K562 (cell line): ENCODE measurements around the gene MYO1B. TPM values are rescaled to one million over a fixed set of nuclear protein-coding genes. Genes with fewer than 3 reads are reported as not detected.

ENCODE experiments used
- ATAC-seq: fragments of 200-7000 bp; cut with Tn5 transposase; 3 replicates; pipeline ENCODE4 v1.9.1; 2020; ENCODE audit warnings: moderate library complexity
- BruUV-seq: library from RNA; stranded (reverse); fragments of 400-500 nt; replicated peaks from 2 replicates; lab custom pipeline; 2021; lab: Mats Ljungman, UMichigan
- CTCF ChIA-PET: fragments of 300-600 bp; formaldehyde crosslinking; extraction: SDS; loops from one replicate; lab custom pipeline; 2021; ENCODE audit warnings: low intra/inter-chr PET ratio; lab: Yijun Ruan, JAX
- POLR2A ChIA-PET: fragments of 300-600, 350-650 bp; sonication (Branson Sonifier 250); formaldehyde crosslinking; extraction: SDS; loops from one replicate; lab custom pipeline; 2021; ENCODE audit warnings: antibody characterized with exemption, inconsistent platforms; lab: Yijun Ruan, JAX
- DNase-seq, 4 experiments: peaks; one replicate each; pipeline versions ENCODE4 v3.0.0 to v3.0.0-alpha.2; 2011 to 2018; ENCODE audit warnings: low spot score in 3 of 4, mixed read lengths in 3 of 4; ENCODE audit errors: extremely low read depth in 1 of 4
- FAIRE-seq: peaks from 2 replicates; lab custom pipeline; 2011; peaks lifted over from hg19 to GRCh38; lab: Jason Lieb, UNC
- H2AFZ ChIP-seq: 2 replicates; pipeline ENCODE4 v1.6.0; 2011; ENCODE audit warnings: low read depth, low read length, control low read depth, inconsistent platforms
- H3K27ac ChIP-seq: fragments of 200-600 bp; 3 replicates; pipeline ENCODE4 v1.8.0; 2011; ENCODE audit warnings: low read depth, mild to moderate bottlenecking, control low read depth, inconsistent platforms, low read length, moderate library complexity, mixed read lengths; ENCODE audit errors: extremely low read depth
- H3K27me3 ChIP-seq, 2 experiments: fragments of 300-600 bp in 1 of 2; 2 replicates in 1 of 2; 3 replicates in 1 of 2; pipeline versions ENCODE4 v1.6.0 to v1.8.0; 2011; ENCODE audit warnings: inconsistent platforms in 2 of 2, low read length in 2 of 2, mild to moderate bottlenecking in 1 of 2, mixed read lengths in 1 of 2, moderate library complexity in 1 of 2; ENCODE audit not compliant: control insufficient read depth in 2 of 2, insufficient read depth in 2 of 2
- H3K36me3 ChIP-seq: fragments of 300-600 bp; 3 replicates; pipeline ENCODE4 v1.8.0; 2011; ENCODE audit warnings: mild to moderate bottlenecking, low read length, inconsistent platforms; ENCODE audit not compliant: control insufficient read depth, insufficient read depth
- H3K4me1 ChIP-seq, 2 experiments: fragments of 200-600 bp in 1 of 2; replicated peaks in 1 of 2; 2 replicates in 1 of 2; 3 replicates in 1 of 2; pipeline versions ENCODE4 v1.5.1 to v1.8.0; 2011; ENCODE audit warnings: inconsistent platforms in 2 of 2, low read length in 2 of 2, mild to moderate bottlenecking in 1 of 2, mixed read lengths in 1 of 2, moderate library complexity in 1 of 2; ENCODE audit not compliant: control insufficient read depth in 2 of 2, insufficient read depth in 2 of 2
- H3K4me2 ChIP-seq: 2 replicates; pipeline ENCODE4 v1.6.1; 2011; ENCODE audit warnings: low read length, control low read depth, inconsistent platforms, mixed read lengths; ENCODE audit not compliant: insufficient read depth
- H3K4me3 ChIP-seq: fragments of 200-600 bp; sonication (generic), shearing (Covaris generic); 2 replicates; pipeline ENCODE4 v1.5.1; 2016; ENCODE audit warnings: control low read depth, inconsistent platforms
- H3K79me2 ChIP-seq: fragments of 200-600 bp; 3 replicates; pipeline ENCODE4 v1.8.0; 2011; ENCODE audit warnings: low read length, inconsistent platforms; ENCODE audit not compliant: control insufficient read depth, insufficient read depth
- H3K9ac ChIP-seq, 2 experiments: 2 replicates each; pipeline versions ENCODE4 v1.6.0 to v1.6.1; 2011; ENCODE audit warnings: low read depth in 2 of 2, low read length in 2 of 2, control low read depth in 1 of 2, inconsistent platforms in 1 of 2, mild to moderate bottlenecking in 1 of 2, mixed read lengths in 1 of 2; ENCODE audit not compliant: insufficient read depth in 1 of 2
- H3K9me1 ChIP-seq: one replicate; pipeline ENCODE4 v1.6.0; 2011; ENCODE audit warnings: inconsistent platforms, mild to moderate bottlenecking, low read length, moderate library complexity; ENCODE audit not compliant: control insufficient read depth, insufficient read depth
- H3K9me3 ChIP-seq: replicated peaks from 2 replicates; pipeline ENCODE4 v1.5.1; 2011; ENCODE audit warnings: low read depth, low read length, inconsistent platforms; ENCODE audit not compliant: control insufficient read depth, insufficient read depth
- H4K20me1 ChIP-seq: replicated peaks from 2 replicates; pipeline ENCODE4 v1.6.1; 2011; ENCODE audit warnings: low read length, inconsistent platforms, mixed read lengths; ENCODE audit not compliant: control insufficient read depth, insufficient read depth
- CREM ChIP-seq: IDR thresholded peaks from 2 replicates; pipeline ENCODE4 v1.6.1; 2014; ENCODE audit warnings: antibody characterized with exemption, low read depth
- IFI16 ChIP-seq: fragments of 250-450 bp; sonication (Bioruptor Pico); IDR thresholded peaks from 2 replicates; pipeline ENCODE4 v2.1.2; 2022; ENCODE audit warnings: mild to moderate bottlenecking, inconsistent platforms
- MAZ ChIP-seq, 2 experiments: fragments of 450-650 bp in 1 of 2; sonication (generic) in 1 of 2; formaldehyde crosslinking; IDR thresholded peaks in 1 of 2; conservative IDR thresholded peaks in 1 of 2; 2 replicates each; pipeline versions ENCODE4 v1.4.0 to v1.5.0; 2020; ENCODE audit warnings: mild to moderate bottlenecking in 1 of 2, missing genetic modification reagents in 1 of 2
- RUNX1 ChIP-seq: sonication (generic); IDR thresholded peaks from 2 replicates; pipeline ENCODE4 v1.6.1; 2016; ENCODE audit warnings: antibody characterized with exemption, low read depth
- SAFB2 ChIP-seq: fragments of 200-400 bp; formaldehyde crosslinking; IDR thresholded peaks from 2 replicates; pipeline ENCODE4 v1.6.1; 2018; ENCODE audit warnings: borderline replicate concordance, low read length, low read depth, moderate library complexity; ENCODE audit not compliant: severe bottlenecking
- SIN3A ChIP-seq, 2 experiments: fragments of 150-350 bp in 1 of 2; IDR thresholded peaks; 2 replicates each; pipeline ENCODE4 v1.6.1; 2011 to 2016; ENCODE audit warnings: borderline replicate concordance in 2 of 2, low read depth in 2 of 2, low read length in 2 of 2, mild to moderate bottlenecking in 2 of 2, moderate library complexity in 2 of 2; ENCODE audit not compliant: control insufficient read depth in 1 of 2
- SLC30A9 ChIP-seq: fragments of 250-450 bp; sonication (Bioruptor Pico); IDR thresholded peaks from 2 replicates; pipeline ENCODE4 v1.8.0; 2022; ENCODE audit warnings: mild to moderate bottlenecking, moderate library complexity
- SOX6 ChIP-seq: fragments of 450-650 bp; IDR thresholded peaks from 2 replicates; pipeline ENCODE4 v1.6.1; 2014; ENCODE audit warnings: mild to moderate bottlenecking
- SRSF7 ChIP-seq: fragments of 200-400 bp; formaldehyde crosslinking; optimal IDR thresholded peaks from 2 replicates; pipeline ENCODE3; 2017; ENCODE audit warnings: mild to moderate bottlenecking, low read depth, low read length
- ZNF263 ChIP-seq: sonication (generic); formaldehyde crosslinking; IDR thresholded peaks from 2 replicates; pipeline ENCODE4 v1.8.0; 2022; ENCODE audit warnings: mild to moderate bottlenecking, missing genetic modification reagents, borderline replicate concordance
- ZNF316 ChIP-seq: fragments of 450-650 bp; IDR thresholded peaks from 2 replicates; pipeline ENCODE4 v1.6.1; 2016
- ZNF324 ChIP-seq: fragments of 250-450 bp; sonication (Bioruptor Pico); IDR thresholded peaks from 2 replicates; pipeline ENCODE4 v1.4.0; 2020; ENCODE audit warnings: mild to moderate bottlenecking
- ZNF764 ChIP-seq: fragments of 250-450 bp; sonication (Bioruptor Pico); IDR thresholded peaks from 2 replicates; pipeline ENCODE4 v1.4.0; 2020; ENCODE audit warnings: low read depth, mild to moderate bottlenecking, moderate library complexity
- ZNF830 ChIP-seq: fragments of 250-450 bp; sonication (Bioruptor Pico); IDR thresholded peaks from 2 replicates; pipeline ENCODE4 v1.5.0; 2021; ENCODE audit warnings: mild to moderate bottlenecking
- ZSCAN29 ChIP-seq: fragments of 450-650 bp; IDR thresholded peaks from 2 replicates; pipeline ENCODE4 v1.6.1; 2017
- WGBS: fragments of 100-300 bp; shearing (Covaris generic); methylation state at CpG from one replicate; pipeline ENCODE4 v1.1.6; 2016; ENCODE audit warnings: low coverage, mixed read lengths; ENCODE audit not compliant: insufficient coverage; ENCODE audit errors: missing lambda C conversion rate; 5-methylcytosine and 5-hydroxymethylcytosine counted together
- in situ Hi-C: fragments of 300-500 bp; cut with MboI; formaldehyde crosslinking; loops from 4 replicates; pipeline ENCODE4 v1.15.0; 2018; ENCODE audit warnings: inconsistent platforms, mixed read lengths
- intact Hi-C: fragments of 100-400 bp; cut with micrococcal nuclease; formaldehyde crosslinking; loops from 2 replicates; pipeline ENCODE4 v1.14.2; 2022
- polyA plus RNA-seq, 8 experiments: library from polyadenylated mRNA; depleted of rRNA in 4 of 8; stranded (reverse) in 5 of 8; unstranded in 3 of 8; fragments of >200 nt; fragmentation: Nextera tagmentation in 2 of 8; fragmentation: Illumina TruSeq in 1 of 8; extraction: Ambion mirVana in 2 of 8; extraction: Trizol in 1 of 8; gene quantifications; 2 replicates each; pipeline versions ENCODE4 v1.2.1 to v1.2.3, GENCODE V29; 2011 to 2014; ENCODE audit warnings: inconsistent platforms in 1 of 8, missing spikeins in 1 of 8
- total RNA-seq, 7 experiments: library from RNA; depleted of rRNA in 6 of 7; stranded (reverse); fragments of >200 nt in 6 of 7; fragmentation: Illumina TruSeq in 2 of 7; extraction: Trizol in 2 of 7; gene quantifications; 2 replicates each; pipeline versions ENCODE4 v1.2.1 to v1.2.3, GENCODE V29; 2011 to 2021; ENCODE audit warnings: low replicate concordance in 1 of 7
- TF ChIP-seq, protein P1 (sequence below): fragments of 450-650 bp; IDR thresholded peaks from one replicate; pipeline ENCODE4 v1.6.1; 2018; ENCODE audit warnings: mild to moderate bottlenecking, moderate library complexity; ENCODE audit not compliant: partially characterized antibody
- TF ChIP-seq, protein P2 (sequence below): fragments of 450-650 bp; IDR thresholded peaks from 2 replicates; pipeline ENCODE4 v1.6.1; 2016; ENCODE audit warnings: borderline replicate concordance

The MYO1B gene
- total and polyA plus RNA-seq, 9 of the 15 experiments (the other 6 are each of a cell fraction or from before 2014, with no cell fraction given), result 0.04 to 0.33 (median 0.20) TPM; not detected in 5

DNA sequence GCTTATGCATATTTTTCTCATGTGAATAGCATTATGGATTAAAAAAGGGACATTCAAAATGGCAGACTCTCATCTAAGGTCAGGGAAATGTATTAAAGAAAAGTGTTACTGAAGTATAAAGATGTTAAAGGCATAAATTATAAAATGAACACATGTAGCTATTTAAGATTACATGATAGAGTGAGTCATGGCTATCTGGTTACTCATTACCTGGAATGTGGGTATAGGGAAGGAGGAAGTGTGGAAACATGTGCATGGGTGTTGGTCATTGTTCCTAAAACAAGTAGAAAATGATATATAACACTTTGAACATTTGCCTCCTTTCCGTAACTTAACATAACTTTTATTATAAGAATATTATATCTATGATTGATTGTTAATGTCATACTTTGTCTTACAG, 66.4 kb downstream of the MYO1B start:
- FAIRE-seq, result no peak
- Histone ChIP-seq H3K9ac (no peak overlapping the region), H3K36me3 (no peaks in the 10 kb centered on the region), H3K9me3 (no peaks in the 10 kb centered on the region), H3K9me1 (no peaks in the 10 kb centered on the region), H3K79me2 (no peaks in the 10 kb centered on the region), H3K4me2 (no peak overlapping the region), H3K27ac (no peak overlapping the region), H3K4me1 (no peaks in the 10 kb centered on the region), H3K27me3 (no peaks in the 10 kb centered on the region; a peak in 1 of 5 replicates), H4K20me1 (no peaks in the 10 kb centered on the region), H2AFZ (no peak overlapping the region), H3K4me3 (no peak overlapping the region)
- POLR2A ChIA-PET, result no interaction called here
- CTCF ChIA-PET, result no interaction called here
- BruUV-seq, result no TSS peak
- in situ Hi-C loops, result no loop called here
- intact Hi-C loops, result no loop called here
- ATAC-seq, result no peak
- no peak for TF ChIP-seq MAZ (CRISPR knock-in tag; conservative IDR thresholded peaks at IDR 0.05 in 1 of 2, IDR thresholded peaks at IDR 0.05 in 1 of 2)
- TF ChIP-seq SLC30A9 (CRISPR knock-in tag), result no peak
- no peak for TF ChIP-seq CREM
- no peak for TF ChIP-seq ZSCAN29
- no peak for TF ChIP-seq RUNX1
- TF ChIP-seq ZNF263 (CRISPR knock-in tag), result no peak
- TF ChIP-seq ZNF764 (CRISPR knock-in tag), result no peak
- TF ChIP-seq ZNF324 (CRISPR knock-in tag), result no peak
- no peak for TF ChIP-seq SOX6
- no peak for TF ChIP-seq ZNF316
- TF ChIP-seq ZNF830 (CRISPR knock-in tag), result no peak
- no peak for TF ChIP-seq SAFB2
- no peak for TF ChIP-seq SIN3A (IDR thresholded peaks at IDR 0.05; ENCODE audit: borderline replicate concordance in 2 of 2, control insufficient read depth in 1 of 2, low read depth in 2 of 2, low read length in 2 of 2)
- no peak for TF ChIP-seq SRSF7
- no peak for TF ChIP-seq IFI16 (CRISPR knock-in tag)
- TF ChIP-seq, protein P1, sequence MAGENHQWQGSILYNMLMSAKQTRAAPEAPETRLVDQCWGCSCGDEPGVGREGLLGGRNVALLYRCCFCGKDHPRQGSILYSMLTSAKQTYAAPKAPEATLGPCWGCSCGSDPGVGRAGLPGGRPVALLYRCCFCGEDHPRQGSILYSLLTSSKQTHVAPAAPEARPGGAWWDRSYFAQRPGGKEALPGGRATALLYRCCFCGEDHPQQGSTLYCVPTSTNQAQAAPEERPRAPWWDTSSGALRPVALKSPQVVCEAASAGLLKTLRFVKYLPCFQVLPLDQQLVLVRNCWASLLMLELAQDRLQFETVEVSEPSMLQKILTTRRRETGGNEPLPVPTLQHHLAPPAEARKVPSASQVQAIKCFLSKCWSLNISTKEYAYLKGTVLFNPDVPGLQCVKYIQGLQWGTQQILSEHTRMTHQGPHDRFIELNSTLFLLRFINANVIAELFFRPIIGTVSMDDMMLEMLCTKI, result no peak
- TF ChIP-seq, protein P2, sequence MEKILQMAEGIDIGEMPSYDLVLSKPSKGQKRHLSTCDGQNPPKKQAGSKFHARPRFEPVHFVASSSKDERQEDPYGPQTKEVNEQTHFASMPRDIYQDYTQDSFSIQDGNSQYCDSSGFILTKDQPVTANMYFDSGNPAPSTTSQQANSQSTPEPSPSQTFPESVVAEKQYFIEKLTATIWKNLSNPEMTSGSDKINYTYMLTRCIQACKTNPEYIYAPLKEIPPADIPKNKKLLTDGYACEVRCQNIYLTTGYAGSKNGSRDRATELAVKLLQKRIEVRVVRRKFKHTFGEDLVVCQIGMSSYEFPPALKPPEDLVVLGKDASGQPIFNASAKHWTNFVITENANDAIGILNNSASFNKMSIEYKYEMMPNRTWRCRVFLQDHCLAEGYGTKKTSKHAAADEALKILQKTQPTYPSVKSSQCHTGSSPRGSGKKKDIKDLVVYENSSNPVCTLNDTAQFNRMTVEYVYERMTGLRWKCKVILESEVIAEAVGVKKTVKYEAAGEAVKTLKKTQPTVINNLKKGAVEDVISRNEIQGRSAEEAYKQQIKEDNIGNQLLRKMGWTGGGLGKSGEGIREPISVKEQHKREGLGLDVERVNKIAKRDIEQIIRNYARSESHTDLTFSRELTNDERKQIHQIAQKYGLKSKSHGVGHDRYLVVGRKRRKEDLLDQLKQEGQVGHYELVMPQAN, result no peak
- no peak for DNase-seq
- WGBS, result 10% methylated on average over 1 of the region's 1 CpG
